Psoas muscle (tissue), 8 donors: ENCODE measurements around the gene BATF3. TPM values are rescaled to one million over a fixed set of nuclear protein-coding genes. Genes with fewer than 3 reads are reported as not detected.
"Not testable (repeated sequence)": the region's sequence is repeated elsewhere in the genome, so short reads cannot be mapped to it uniquely, and the experiment has no call there.

ENCODE experiments used
- ATAC-seq, 4 donors: fragments of 200-7000 bp; cut with Tn5 transposase; one replicate each; pipeline ENCODE4 v1.9.1; 2020; ENCODE audit warnings: moderate library complexity in 3 of 4, mild to moderate bottlenecking in 2 of 4
- DNase-seq, 2 donors: peaks; one replicate each; pipeline ENCODE4 v3.0.0-alpha.2; 2020
- H3K27ac ChIP-seq: fragments of 200-600 bp; one replicate; pipeline ENCODE4 v1.8.0; 2022
- H3K27me3 ChIP-seq, 3 donors: fragments of 200-600 bp in 1 of 3; one replicate each; pipeline versions ENCODE4 v1.6.1 to v1.8.0; 2013 to 2022; ENCODE audit warnings: low read length in 2 of 3, mild to moderate bottlenecking in 2 of 3, moderate library complexity in 1 of 3; ENCODE audit not compliant: insufficient read depth in 3 of 3
- H3K36me3 ChIP-seq, 2 donors: fragments of 200-600 bp in 1 of 2; one replicate each; pipeline versions ENCODE4 v1.6.1 to v1.8.0; 2013 to 2022; ENCODE audit warnings: low read depth in 1 of 2, mild to moderate bottlenecking in 1 of 2, moderate library complexity in 1 of 2; ENCODE audit not compliant: insufficient read depth in 1 of 2
- H3K4me1 ChIP-seq: fragments of 200-600 bp; one replicate; pipeline ENCODE4 v1.8.0; 2022
- H3K4me3 ChIP-seq: fragments of 200-600 bp; one replicate; pipeline ENCODE4 v1.8.0; 2022; ENCODE audit warnings: mild to moderate bottlenecking
- H3K9me3 ChIP-seq: fragments of 200-600 bp; one replicate; pipeline ENCODE4 v1.8.0; 2022
- WGBS, 3 donors: extraction: QIAGEN DNeasy Blood & Tissue Kit; methylation state at CpG; one replicate each; pipeline versions ENCODE4 v1.1.6 to v1.1.7; 2013; 5-methylcytosine and 5-hydroxymethylcytosine counted together
- intact Hi-C, 2 donors: fragments of 100-400 bp; cut with DNase I; formaldehyde crosslinking; loops; one replicate each; pipeline versions ENCODE4 v1.11.0 to v1.14.2; 2022
- polyA plus RNA-seq, 3 donors: library from polyadenylated mRNA; stranded (reverse); fragments of 200-250 nt; gene quantifications; one replicate each; pipeline ENCODE4 v1.2.3, GENCODE V29; 2013
- total RNA-seq, 4 donors: library from RNA; stranded (reverse); fragmentation: NEBNext Ultra II Directional in 2 of 4; extraction: Animal tissue kit (Norgen Biotek cat#: 25700) in 2 of 4; gene quantifications; one replicate each; pipeline versions ENCODE4 v1.2.1 to v1.2.4, GENCODE V29; 2021 to 2023
- TF ChIP-seq, protein P1 (sequence below): fragments of 200-600 bp; IDR thresholded peaks from one replicate; pipeline ENCODE4 v1.8.0; 2022; ENCODE audit warnings: antibody characterized with exemption
- donor health status: healthy with polysubstance abuse.
- donor health status: DM: no; HTN: no; CAD: no; lungs with moderate emphysema.
- donor health status: Bipolar disorder and iron deficiency.
- donor health status: healthy.
- donor health status: DM: yes; HTN: yes; CAD: no.
- donor health status: DM: no; HTN: no; CAD: no.
- donor health status: DM: no; HTN: no; CAD: no.
- donor health status: DM: yes; HTN: yes; CAD: no.

BATF3 gene
- total and polyA plus RNA-seq, 7 donors = 0.03 to 2.9 (median 0.84) TPM

DNA sequence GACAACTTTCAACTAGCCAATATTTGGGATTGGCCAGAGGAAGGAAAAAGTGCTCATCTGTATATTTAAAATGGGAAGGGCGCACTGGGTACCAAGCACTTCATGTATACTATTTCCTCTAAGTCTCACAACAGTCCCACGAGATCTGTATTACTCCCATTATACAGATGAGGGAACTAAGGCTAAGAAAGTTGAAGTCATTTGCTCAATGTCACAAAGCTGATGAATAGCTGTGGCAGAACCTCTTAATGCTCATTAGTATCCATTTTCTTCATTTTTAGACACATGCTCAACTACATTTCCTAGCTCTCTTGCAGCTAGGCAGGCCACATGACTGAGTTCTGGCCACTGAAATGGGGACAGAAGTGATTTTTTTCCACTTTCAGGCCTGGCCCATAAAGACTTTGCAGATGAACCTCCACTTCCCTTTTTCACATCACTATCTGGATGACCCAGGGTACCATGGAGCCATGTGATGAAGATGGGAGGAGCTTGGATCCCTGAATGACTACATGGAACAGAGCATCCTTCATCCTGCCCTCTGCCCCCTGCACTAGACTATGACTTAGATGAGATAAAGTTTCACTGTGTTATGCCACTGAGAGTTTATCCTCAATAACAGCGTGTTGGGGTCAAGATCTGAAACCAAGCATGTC, 59.3 kb downstream of the BATF3 start:
- Histone ChIP-seq H3K9me3 (no peaks in the 10 kb centered on the region), H3K27ac (no peak overlapping the region), H3K36me3 (no peaks in the 10 kb centered on the region), H3K4me1 (peaks cover 4% of the 10 kb centered on the region), H3K27me3 (peaks cover 0 to 7% (median 1%) of the 10 kb centered on the region in 3 donors), H3K4me3 (no peak overlapping the region)
- WGBS, 3 donors = 96 to 99% (median 97%) methylated on average over 3 of the region's 3 CpGs
- no peak for DNase-seq
- intact Hi-C loops = no loop called here
- TF ChIP-seq, protein P1, sequence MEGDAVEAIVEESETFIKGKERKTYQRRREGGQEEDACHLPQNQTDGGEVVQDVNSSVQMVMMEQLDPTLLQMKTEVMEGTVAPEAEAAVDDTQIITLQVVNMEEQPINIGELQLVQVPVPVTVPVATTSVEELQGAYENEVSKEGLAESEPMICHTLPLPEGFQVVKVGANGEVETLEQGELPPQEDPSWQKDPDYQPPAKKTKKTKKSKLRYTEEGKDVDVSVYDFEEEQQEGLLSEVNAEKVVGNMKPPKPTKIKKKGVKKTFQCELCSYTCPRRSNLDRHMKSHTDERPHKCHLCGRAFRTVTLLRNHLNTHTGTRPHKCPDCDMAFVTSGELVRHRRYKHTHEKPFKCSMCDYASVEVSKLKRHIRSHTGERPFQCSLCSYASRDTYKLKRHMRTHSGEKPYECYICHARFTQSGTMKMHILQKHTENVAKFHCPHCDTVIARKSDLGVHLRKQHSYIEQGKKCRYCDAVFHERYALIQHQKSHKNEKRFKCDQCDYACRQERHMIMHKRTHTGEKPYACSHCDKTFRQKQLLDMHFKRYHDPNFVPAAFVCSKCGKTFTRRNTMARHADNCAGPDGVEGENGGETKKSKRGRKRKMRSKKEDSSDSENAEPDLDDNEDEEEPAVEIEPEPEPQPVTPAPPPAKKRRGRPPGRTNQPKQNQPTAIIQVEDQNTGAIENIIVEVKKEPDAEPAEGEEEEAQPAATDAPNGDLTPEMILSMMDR = no peak
- no peak for ATAC-seq

DNA sequence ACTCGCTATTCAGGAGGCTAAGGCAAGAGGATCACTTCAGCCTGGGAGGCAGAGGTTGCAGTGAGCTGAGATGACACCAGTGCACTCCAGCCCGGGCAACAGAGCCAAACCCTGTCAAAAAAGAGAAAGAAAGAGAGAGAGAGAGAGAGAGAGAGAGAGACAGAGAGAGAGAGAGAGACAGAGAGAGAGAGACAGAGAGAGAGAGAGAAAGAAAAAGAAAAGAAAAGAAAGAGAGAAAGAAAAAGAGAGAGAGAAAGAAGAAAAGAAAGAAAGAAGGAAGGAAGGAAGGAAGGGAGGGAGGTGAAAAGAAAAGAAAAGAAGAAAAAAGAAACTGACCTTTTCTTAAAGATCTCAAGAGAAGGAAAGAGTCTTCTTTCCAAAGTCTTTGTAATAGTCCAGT, 60.1 kb downstream of the BATF3 start:
- H3K27me3 ChIP-seq, H3K4me3 ChIP-seq, intact Hi-C loops, H3K36me3 ChIP-seq, ATAC-seq, DNase-seq, H3K4me1 ChIP-seq, H3K9me3 ChIP-seq, H3K27ac ChIP-seq: not testable (repeated sequence)
- WGBS, 3 donors = 90 to 97% (median 92%) methylated on average over 2 of the region's 2 CpGs

DNA sequence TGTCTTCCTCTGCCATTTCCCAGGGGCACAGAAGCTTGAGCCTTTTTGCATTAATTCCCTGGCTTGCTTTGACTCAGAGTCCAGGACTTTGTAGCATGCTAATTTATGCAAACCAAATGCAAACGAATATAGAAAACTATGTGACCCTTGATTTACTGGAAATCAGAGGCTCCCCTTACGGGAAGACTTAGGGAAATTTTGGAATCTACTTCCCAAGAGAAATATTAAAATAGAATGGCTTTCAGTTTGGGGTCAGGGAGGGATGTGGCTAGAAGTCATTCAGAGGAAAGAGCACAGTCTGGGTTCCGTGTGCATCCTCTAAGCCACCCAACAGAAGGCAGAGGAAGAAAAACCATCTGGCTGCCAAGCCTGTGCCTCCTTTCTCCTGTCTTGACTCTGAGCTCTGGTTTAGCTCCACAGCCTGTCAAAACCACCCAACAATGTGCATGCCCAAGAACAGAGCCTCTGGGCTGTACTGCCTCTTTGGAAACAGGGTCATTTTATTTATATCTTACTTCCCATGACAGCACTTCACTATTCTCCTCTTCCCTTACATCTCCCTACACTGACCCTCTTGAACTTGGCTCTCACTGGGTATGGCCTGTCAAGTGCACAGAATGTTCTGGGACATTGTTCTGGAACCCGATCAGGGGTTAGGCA, 61.0 kb downstream of the BATF3 start:
- Histone ChIP-seq H3K27ac (peak overlapping the region; percentile 68), H3K27me3 (peaks cover 0 to 7% (median 1%) of the 10 kb centered on the region in 3 donors), H3K36me3 (no peaks in the 10 kb centered on the region), H3K9me3 (no peaks in the 10 kb centered on the region), H3K4me1 (peaks cover 4% of the 10 kb centered on the region), H3K4me3 (peak overlapping the region; percentile 44)
- WGBS, 3 donors = 28 to 41% (median 36%) methylated on average over 4 of the region's 4 CpGs
- intact Hi-C loops = no loop called here
- peak in 2 of 4 donors; percentile 28 to 38 for ATAC-seq
- DNase-seq = no peak
- TF ChIP-seq, protein P1 = no peak

DNA sequence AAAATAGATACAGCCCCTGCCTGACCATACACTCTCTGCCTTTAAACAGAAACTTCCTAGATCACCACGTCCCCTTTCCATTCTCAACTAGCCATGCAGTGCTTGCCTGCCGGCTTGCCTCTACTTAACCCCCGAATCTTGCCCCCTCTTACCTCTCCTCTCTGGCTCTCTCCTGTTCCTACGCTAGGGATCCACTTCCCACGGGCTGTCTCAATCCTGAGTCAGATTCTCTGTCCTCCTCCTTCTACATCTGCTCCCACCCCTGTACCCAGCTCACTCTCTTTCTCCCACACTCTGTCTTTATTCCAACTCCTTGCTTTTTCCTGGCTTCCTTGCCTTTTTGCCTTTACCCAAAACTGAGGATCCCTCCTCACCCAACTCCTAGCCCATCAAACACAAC, 61.7 kb downstream of the BATF3 start:
- no peak for DNase-seq
- intact Hi-C loops = no loop called here

More for the DNA sequence above, 61.7 kb downstream of the BATF3 start:
- H3K9me3 ChIP-seq = no peaks in the 10 kb centered on the region
- TF ChIP-seq, protein P1 = no peak
- H3K4me3 ChIP-seq = peak overlapping the region; percentile 44
- H3K36me3 ChIP-seq = no peaks in the 10 kb centered on the region
- ATAC-seq = no peak
- H3K27ac ChIP-seq = peak overlapping the region; percentile 68
- peaks cover 4% of the 10 kb centered on the region for H3K4me1 ChIP-seq
- 70 to 80% (median 73%) methylated on average over 5 of the region's 5 CpGs for WGBS, 3 donors
- H3K27me3 ChIP-seq = peaks cover 0 to 7% (median 0%) of the 10 kb centered on the region in 3 donors

Other genes with a start within 250 kb of the BATF3 start
- gene ATF3, start 91.1 kb downstream of the BATF3 start, total RNA-seq = 10 to 100 TPM; 13.5 to 51.3 (median 26.3) TPM
- gene ATF3, start 91.1 kb downstream of the BATF3 start, polyA plus RNA-seq = 10 to 100 TPM in 2 of 3 donors, 1 to 10 TPM in 1; 6.6 to 29.2 (median 10.1) TPM
- 10 to 100 TPM; 13.2 to 21.2 (median 16.5) TPM for gene NSL1, start 91.9 kb upstream of the BATF3 start, total RNA-seq
- 10 to 100 TPM; 14.1 to 34.5 (median 24.0) TPM for gene NSL1, start 91.9 kb upstream of the BATF3 start, polyA plus RNA-seq
- 10 to 100 TPM; 21.4 to 25.2 (median 22.8) TPM for gene TATDN3, start 92.1 kb upstream of the BATF3 start, total RNA-seq
- gene TATDN3, start 92.1 kb upstream of the BATF3 start, polyA plus RNA-seq = 10 to 100 TPM; 13.5 to 20.9 (median 13.9) TPM
- not detected for gene SPATA45, start 147.8 kb upstream of the BATF3 start, total RNA-seq
- not detected for gene SPATA45, start 147.8 kb upstream of the BATF3 start, polyA plus RNA-seq
- 1 to 10 TPM; 1.3 to 2.6 (median 1.6) TPM for gene FLVCR1, start 158.4 kb upstream of the BATF3 start, total RNA-seq
- gene FLVCR1, start 158.4 kb upstream of the BATF3 start, polyA plus RNA-seq = 1 to 10 TPM in 2 of 3 donors, under 1 TPM in 1; 0.52 to 2.3 (median 1.3) TPM